Measurements from ENCODE around the gene PRM3.
A peak's percentile ranks its signal among the peaks of the same experiment; 100 is the strongest.

PRM3 gene

DNA sequence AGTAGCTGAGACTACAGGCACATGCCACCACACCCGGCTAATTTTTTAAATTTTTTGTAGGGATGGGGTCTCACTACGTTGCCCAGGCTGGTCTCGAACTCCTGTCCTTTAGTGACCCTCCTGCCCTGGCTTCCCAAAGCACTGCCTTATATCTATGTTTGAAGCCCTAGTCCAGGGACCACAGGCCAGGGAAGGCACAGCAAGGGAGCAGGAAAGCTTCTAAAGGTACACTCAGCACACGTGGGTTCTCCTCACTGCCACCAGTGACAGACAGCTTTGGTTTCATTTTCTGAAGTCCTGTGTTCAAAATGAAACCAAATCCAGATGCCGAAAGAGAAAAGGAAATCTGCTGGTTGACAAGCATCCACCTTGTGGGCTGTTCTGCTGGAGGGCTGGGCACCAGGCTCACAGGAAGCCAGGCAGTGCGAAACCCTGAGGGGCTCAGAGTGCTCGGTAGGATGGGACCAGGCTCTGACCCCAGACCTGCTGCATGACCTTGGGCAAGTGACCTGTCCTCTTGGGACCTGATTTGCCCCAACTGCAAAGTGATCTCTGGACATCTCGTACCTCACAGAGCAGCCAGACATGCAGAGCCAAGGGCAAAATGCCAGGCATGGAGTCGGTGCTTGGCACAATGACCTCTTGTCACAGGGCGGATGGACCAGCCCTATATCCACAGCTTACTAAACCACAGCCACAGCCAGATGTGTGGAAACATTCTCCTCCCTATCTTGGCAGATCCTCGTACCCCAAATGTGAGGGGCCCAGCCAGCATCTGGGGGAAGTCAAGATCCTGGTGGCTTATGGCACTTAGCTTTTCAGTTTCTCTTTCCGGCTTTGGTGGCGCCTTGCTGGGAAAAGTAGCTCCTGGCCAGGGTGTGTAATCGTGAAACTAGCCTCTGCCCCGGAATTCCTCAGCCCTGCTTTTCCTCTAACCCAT lies 14.6 kb downstream of the PRM3 start:
- peak; percentile 6 to 60 (median 32) for DNase-seq

DNA sequence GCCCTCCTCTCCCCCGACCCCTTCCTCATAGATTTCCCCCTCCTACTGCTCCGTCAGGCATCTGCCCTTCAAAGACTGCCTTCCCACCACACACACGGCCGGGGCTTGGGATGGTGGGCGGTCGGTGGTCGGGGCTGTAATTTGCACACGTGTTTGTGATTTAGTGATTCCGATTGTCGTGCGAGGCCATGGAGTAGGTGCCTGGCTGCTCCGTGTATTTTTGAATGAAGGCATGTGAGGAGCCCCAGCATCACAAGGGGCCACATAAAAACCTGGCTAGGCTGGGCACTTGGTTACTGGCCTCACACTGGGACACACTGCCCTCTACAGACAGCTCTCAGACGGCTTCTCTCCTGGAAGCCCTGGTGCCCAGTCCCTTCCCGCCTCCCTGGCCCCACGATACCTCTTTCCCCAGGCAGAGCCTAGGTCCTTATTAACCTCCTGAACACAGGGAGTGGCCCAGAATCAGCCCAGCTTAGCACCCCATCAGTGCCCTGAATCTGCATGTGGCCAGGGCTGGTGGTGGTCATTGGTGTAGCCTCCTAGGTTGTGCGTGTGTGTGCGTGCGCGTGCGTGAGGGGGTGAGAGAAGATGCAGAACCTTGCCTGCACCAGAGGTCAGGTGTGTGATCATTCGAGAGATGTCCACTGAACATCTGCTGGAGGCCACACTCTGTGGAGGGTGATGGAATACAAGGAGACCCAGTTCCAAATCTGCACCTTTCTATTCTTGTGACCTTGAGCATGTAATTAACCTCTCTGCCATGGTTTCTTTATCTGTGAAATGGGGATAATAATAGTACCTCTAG lies 16.1 kb downstream of the PRM3 start:
- peak; percentile 15 to 43 (median 30) for DNase-seq

GRCh38 chr16:11256661-11257130 lies 16.7 kb downstream of the PRM3 start:
- DNase-seq: peak in 4 of 6 experiments; percentile 11 to 49 (median 44)

GRCh38 chr16:11255737-11256660 lies 17.4 kb downstream of the PRM3 start, which contains the start of gene SOCS1:
Gene SOCS1, minus strand, starts transcription at chr16:11256204. Its CDS starts 726 bp downstream, at chr16:11255478.
- peak; percentile 70 to 90 (median 84) for DNase-seq

- peak; percentile 56 to 85 (median 74) for DNase-seq
These were observed 18.3 kb downstream of the PRM3 start for GRCh38 chr16:11254913-11255736.

- DNase-seq: peak in 2 of 6 experiments; percentile 39 to 48
These were observed 19.2 kb downstream of the PRM3 start for GRCh38 chr16:11253995-11254912.

GRCh38 chr16:11253009-11253994 lies 20.1 kb downstream of the PRM3 start:
- peak in 3 of 6 experiments; percentile 16 to 39 (median 18) for DNase-seq

- no peak for DNase-seq
These were observed 20.9 kb downstream of the PRM3 start for GRCh38 chr16:11252482-11252931.

GRCh38 chr16:11251525-11252481 lies 21.6 kb downstream of the PRM3 start:
- peak; percentile 49 to 75 (median 64) for DNase-seq

GRCh38 chr16:11250786-11251524 lies 22.5 kb downstream of the PRM3 start:
- peak in 1 of 6 experiments; percentile 16 for DNase-seq

DNA sequence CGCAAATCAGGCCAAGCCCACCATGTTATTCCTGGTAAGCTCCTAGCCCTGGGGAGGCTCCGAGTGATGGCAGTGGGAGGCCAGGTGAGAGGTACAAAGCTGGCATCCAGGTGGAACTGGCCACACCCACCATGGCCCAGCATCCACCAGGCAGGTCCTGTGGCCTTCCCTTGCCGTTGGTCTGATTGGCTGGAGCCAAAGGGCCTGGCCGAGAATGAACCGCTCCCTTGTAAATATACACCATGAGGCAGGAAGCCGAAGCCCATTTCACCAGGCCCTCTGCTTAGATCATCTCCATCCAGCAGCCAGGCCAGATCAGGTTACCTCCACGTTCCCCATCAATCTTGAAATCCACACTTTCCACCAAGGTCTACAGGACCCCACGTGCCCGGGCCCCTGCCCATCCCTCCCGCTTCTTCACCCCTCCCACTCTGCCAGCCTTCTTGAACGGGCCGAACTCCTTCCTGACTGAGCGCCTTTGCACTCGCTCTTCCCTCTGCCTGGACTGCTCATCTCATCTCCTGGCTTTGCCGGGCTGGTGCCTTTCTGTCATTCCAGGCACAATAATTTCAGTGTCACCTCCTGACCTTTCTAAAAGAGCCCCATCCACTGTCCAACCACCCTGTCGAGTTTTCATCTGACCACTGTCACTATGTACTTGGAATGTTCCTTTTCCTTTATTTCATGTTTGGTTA lies 23.2 kb downstream of the PRM3 start:
- no peak for DNase-seq

- DNase-seq: no peak
These were observed 24.0 kb downstream of the PRM3 start for GRCh38 chr16:11249233-11250061.

DNA sequence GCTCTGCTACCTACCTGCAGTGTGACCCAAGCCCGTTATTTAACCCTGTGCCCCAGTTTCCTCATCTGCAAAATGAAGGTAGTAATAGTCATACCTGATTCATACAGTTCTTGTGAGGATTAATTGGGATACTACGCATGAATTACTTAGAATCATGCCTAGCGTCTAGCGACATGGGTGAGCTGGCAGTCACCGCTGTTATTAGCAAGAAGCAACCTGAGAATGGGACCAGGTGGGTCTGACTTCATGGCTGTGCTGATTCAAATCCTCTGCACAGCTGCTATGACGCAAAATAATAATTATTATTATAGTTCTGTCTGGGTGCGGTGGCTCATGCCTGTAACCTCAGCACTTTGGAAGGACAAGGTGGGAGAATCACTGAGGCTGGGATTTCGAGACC lies 25.3 kb downstream of the PRM3 start:
- DNase-seq: no peak

GRCh38 chr16:11245988-11246387 lies 27.4 kb downstream of the PRM3 start:
- DNase-seq: no peak

DNA sequence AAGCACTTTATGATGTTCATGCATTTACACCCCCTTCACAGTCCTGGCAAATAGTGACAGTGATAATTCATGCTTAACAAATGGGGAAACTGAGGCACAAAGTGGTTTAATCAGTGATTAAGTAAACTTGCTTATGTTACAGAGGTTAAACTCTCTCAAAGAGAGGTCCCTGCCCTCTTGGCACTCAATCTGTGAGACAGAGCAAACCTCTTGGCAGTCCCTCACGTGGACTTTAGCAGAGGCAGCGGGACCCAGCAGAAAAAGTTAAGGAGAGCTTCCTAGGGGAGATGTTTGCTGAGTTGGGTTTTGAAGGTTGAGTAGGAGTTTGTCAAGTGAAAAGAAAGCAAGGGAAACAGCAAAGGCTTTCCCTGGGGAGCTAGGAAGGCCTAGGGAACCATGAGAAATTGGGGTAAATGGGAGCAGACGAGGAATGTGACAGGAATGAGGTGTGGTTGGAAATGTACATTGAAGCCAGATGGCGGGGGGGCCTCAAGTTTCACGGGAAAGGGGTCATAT lies 28.1 kb downstream of the PRM3 start:
- no peak for DNase-seq

Data from stimulated activated naive CD4-positive, alpha-beta T cell (primary cell).